ENCODE data around the gene MSI2. TPM values are rescaled to one million over a fixed set of nuclear protein-coding genes. Genes with fewer than 3 reads are reported as not detected.
A peak's percentile ranks its signal among the peaks of the same experiment; 100 is the strongest.

MSI2 gene
- total RNA-seq, 1 experiment from 2014 or later: 75.0 TPM

GRCh38 chr17:57308543-57309186 lies 52.3 kb downstream of the MSI2 start:
- in situ Hi-C loops (cut with HindIII; ENCODE audit: low sequenced_read_pairs): no loop called here
- DNase-seq (ENCODE audit: low spot score): no peak

GRCh38 chr17:57309479-57309878 lies 53.2 kb downstream of the MSI2 start:
- in situ Hi-C loops (cut with HindIII; ENCODE audit: low sequenced_read_pairs): no loop called here
- DNase-seq (ENCODE audit: low spot score): peak; percentile 32

GRCh38 chr17:57311281-57312216 lies 55.2 kb downstream of the MSI2 start:
- in situ Hi-C loops (cut with HindIII; ENCODE audit: low sequenced_read_pairs): no loop called here
- DNase-seq (ENCODE audit: low spot score): no peak

- no peak for DNase-seq (ENCODE audit: low spot score)
- in situ Hi-C loops (cut with HindIII; ENCODE audit: low sequenced_read_pairs): no loop called here
Observed at GRCh38 chr17:57312242-57312641, 55.9 kb downstream of the MSI2 start.

GRCh38 chr17:57313097-57313835 lies 56.9 kb downstream of the MSI2 start:
- in situ Hi-C loops (cut with HindIII; ENCODE audit: low sequenced_read_pairs): no loop called here
- DNase-seq (ENCODE audit: low spot score): no peak

GRCh38 chr17:57315061-57316015 lies 59.0 kb downstream of the MSI2 start:
- in situ Hi-C loops (cut with HindIII; ENCODE audit: low sequenced_read_pairs): no loop called here

GRCh38 chr17:57316361-57316760 lies 60.0 kb downstream of the MSI2 start:
- DNase-seq (ENCODE audit: low spot score): no peak
- in situ Hi-C loops (cut with HindIII; ENCODE audit: low sequenced_read_pairs): no loop called here

More at GRCh38 chr17:57315061-57316015, 59.0 kb downstream of the MSI2 start:
- DNase-seq (ENCODE audit: low spot score): no peak

GRCh38 chr17:57317079-57317478 lies 60.8 kb downstream of the MSI2 start:
- in situ Hi-C loops (cut with HindIII; ENCODE audit: low sequenced_read_pairs): no loop called here

GRCh38 chr17:57318913-57319312 lies 62.6 kb downstream of the MSI2 start:
- in situ Hi-C loops (cut with HindIII; ENCODE audit: low sequenced_read_pairs): no loop called here
- no peak for DNase-seq (ENCODE audit: low spot score)

More at GRCh38 chr17:57317079-57317478, 60.8 kb downstream of the MSI2 start:
- DNase-seq (ENCODE audit: low spot score): no peak

GRCh38 chr17:57319806-57320205 lies 63.5 kb downstream of the MSI2 start:
- no peak for DNase-seq (ENCODE audit: low spot score)
- in situ Hi-C loops (cut with HindIII; ENCODE audit: low sequenced_read_pairs): no loop called here

- no peak for DNase-seq (ENCODE audit: low spot score)
- in situ Hi-C loops (cut with HindIII; ENCODE audit: low sequenced_read_pairs): no loop called here
Observed at GRCh38 chr17:57323391-57323790, 67.1 kb downstream of the MSI2 start.

GRCh38 chr17:57324060-57324459 lies 67.7 kb downstream of the MSI2 start:
- in situ Hi-C loops (cut with HindIII; ENCODE audit: low sequenced_read_pairs): no loop called here
- DNase-seq (ENCODE audit: low spot score): no peak

- in situ Hi-C loops (cut with HindIII; ENCODE audit: low sequenced_read_pairs): no loop called here
- no peak for DNase-seq (ENCODE audit: low spot score)
Observed at GRCh38 chr17:57324631-57325030, 68.3 kb downstream of the MSI2 start.

- in situ Hi-C loops (cut with HindIII; ENCODE audit: low sequenced_read_pairs): no loop called here
- DNase-seq (ENCODE audit: low spot score): no peak
Observed at GRCh38 chr17:57326336-57326735, 70.0 kb downstream of the MSI2 start.

- DNase-seq (ENCODE audit: low spot score): no peak
- in situ Hi-C loops (cut with HindIII; ENCODE audit: low sequenced_read_pairs): no loop called here
Observed at GRCh38 chr17:57326764-57327163, 70.4 kb downstream of the MSI2 start.

GRCh38 chr17:57327176-57327970 lies 71.0 kb downstream of the MSI2 start:
- in situ Hi-C loops (cut with HindIII; ENCODE audit: low sequenced_read_pairs): no loop called here

GRCh38 chr17:57328109-57328882 lies 72.0 kb downstream of the MSI2 start:
- in situ Hi-C loops (cut with HindIII; ENCODE audit: low sequenced_read_pairs): no loop called here
- no peak for DNase-seq (ENCODE audit: low spot score)

More at GRCh38 chr17:57327176-57327970, 71.0 kb downstream of the MSI2 start:
- no peak for DNase-seq (ENCODE audit: low spot score)
